HL-60 (cell line): ENCODE data around the gene ANK3.

Experiments used
- DNase-seq, 2 experiments: peaks; one replicate each; pipeline ENCODE4 v3.0.0-alpha.2; 2010 to 2020; ENCODE audit warnings: low read depth in 1 of 2, low spot score in 1 of 2
- H3K27ac ChIP-seq: fragments of 250-450 bp; sonication (Bioruptor Pico); replicated peaks from 2 replicates; pipeline ENCODE4 v1.5.1; 2020; ENCODE audit warnings: mild to moderate bottlenecking, moderate library complexity
- H3K27me3 ChIP-seq: fragments of 250-450 bp; sonication (Bioruptor Pico); 2 replicates; pipeline ENCODE4 v1.5.1; 2021; ENCODE audit warnings: mild to moderate bottlenecking, moderate library complexity; ENCODE audit not compliant: insufficient read depth, poor library complexity, severe bottlenecking
- H3K4me3 ChIP-seq: replicated peaks from 2 replicates; pipeline ENCODE4 v1.5.1; 2011; ENCODE audit warnings: mild to moderate bottlenecking, control low read depth, low read length; ENCODE audit not compliant: insufficient read depth
- CTCF ChIP-seq: IDR thresholded peaks from one replicate; pipeline ENCODE4 v1.5.1; 2011; ENCODE audit warnings: low read length, control low read depth, inconsistent platforms; ENCODE audit not compliant: insufficient read depth
- GABPA ChIP-seq: IDR thresholded peaks from 2 replicates; pipeline ENCODE4 v1.6.1; 2012; ENCODE audit warnings: low read depth
- POLR2AphosphoS5 ChIP-seq: IDR thresholded peaks from 2 replicates; pipeline ENCODE4 v1.6.1; 2012; ENCODE audit warnings: low read depth
- SPI1 ChIP-seq: IDR thresholded peaks from 2 replicates; pipeline ENCODE4 v1.6.1; 2012; ENCODE audit warnings: low read depth, mild to moderate bottlenecking, borderline replicate concordance
- TF ChIP-seq, protein P1 (sequence below): IDR thresholded peaks from 2 replicates; pipeline ENCODE4 v1.6.1; 2012; ENCODE audit warnings: low read depth; ENCODE audit not compliant: insufficient replicate concordance

Gene ANK3

DNA sequence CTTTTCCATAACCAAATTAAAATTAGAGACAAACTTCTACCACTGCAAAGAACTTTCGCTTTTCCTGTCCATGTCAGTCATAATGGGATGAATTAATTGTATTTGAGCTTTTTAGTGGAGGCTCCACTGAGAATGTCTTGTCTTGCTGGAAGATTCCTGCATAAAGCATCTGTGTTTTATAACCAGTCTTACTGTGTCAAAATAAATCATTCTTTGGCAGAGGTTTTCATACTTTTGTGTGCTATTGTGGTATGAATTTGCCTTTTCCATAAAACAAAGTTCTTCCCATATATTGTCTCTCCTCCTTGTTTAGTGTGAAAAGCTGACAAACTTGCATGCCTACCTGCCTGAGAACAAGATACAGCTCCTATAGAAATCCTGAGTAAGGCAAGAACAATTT lies 358.5 kb downstream of the ANK3 start:
- H3K27ac ChIP-seq: no peak overlapping the region
- TF ChIP-seq, protein P1, sequence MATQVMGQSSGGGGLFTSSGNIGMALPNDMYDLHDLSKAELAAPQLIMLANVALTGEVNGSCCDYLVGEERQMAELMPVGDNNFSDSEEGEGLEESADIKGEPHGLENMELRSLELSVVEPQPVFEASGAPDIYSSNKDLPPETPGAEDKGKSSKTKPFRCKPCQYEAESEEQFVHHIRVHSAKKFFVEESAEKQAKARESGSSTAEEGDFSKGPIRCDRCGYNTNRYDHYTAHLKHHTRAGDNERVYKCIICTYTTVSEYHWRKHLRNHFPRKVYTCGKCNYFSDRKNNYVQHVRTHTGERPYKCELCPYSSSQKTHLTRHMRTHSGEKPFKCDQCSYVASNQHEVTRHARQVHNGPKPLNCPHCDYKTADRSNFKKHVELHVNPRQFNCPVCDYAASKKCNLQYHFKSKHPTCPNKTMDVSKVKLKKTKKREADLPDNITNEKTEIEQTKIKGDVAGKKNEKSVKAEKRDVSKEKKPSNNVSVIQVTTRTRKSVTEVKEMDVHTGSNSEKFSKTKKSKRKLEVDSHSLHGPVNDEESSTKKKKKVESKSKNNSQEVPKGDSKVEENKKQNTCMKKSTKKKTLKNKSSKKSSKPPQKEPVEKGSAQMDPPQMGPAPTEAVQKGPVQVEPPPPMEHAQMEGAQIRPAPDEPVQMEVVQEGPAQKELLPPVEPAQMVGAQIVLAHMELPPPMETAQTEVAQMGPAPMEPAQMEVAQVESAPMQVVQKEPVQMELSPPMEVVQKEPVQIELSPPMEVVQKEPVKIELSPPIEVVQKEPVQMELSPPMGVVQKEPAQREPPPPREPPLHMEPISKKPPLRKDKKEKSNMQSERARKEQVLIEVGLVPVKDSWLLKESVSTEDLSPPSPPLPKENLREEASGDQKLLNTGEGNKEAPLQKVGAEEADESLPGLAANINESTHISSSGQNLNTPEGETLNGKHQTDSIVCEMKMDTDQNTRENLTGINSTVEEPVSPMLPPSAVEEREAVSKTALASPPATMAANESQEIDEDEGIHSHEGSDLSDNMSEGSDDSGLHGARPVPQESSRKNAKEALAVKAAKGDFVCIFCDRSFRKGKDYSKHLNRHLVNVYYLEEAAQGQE: no peak
- TF ChIP-seq SPI1 (no peak), CTCF (no peak), GABPA (no peak), POLR2AphosphoS5 (no peak)
- no peaks in the 10 kb centered on the region for H3K27me3 ChIP-seq
- DNase-seq: no peak
- no peak overlapping the region for H3K4me3 ChIP-seq

DNA sequence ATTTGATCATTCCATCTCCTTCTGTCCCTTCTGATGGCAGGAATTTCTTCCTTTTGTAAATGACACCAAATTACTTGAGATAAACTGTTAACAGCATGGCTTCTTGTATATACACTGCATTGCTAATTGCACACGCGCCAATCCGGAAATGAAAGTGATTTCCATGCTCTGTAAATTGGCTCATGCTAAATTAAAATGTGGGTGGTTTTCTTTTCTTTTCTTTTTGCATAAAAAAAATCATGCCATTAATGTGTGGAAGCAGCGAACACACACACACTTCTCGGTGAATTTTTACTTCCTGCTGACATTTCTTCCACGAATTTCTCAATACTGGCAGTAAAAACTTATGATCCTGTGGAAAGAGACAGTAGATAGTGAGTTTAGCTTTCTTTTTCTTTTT lies 360.2 kb downstream of the ANK3 start:
- TF ChIP-seq, protein P1: no peak
- no peak for TF ChIP-seq POLR2AphosphoS5
- TF ChIP-seq CTCF: no peak
- no peak for TF ChIP-seq GABPA
- TF ChIP-seq SPI1: no peak
- Histone ChIP-seq H3K27ac (no peak overlapping the region), H3K4me3 (no peak overlapping the region), H3K27me3 (no peaks in the 10 kb centered on the region)
- no peak for DNase-seq

DNA sequence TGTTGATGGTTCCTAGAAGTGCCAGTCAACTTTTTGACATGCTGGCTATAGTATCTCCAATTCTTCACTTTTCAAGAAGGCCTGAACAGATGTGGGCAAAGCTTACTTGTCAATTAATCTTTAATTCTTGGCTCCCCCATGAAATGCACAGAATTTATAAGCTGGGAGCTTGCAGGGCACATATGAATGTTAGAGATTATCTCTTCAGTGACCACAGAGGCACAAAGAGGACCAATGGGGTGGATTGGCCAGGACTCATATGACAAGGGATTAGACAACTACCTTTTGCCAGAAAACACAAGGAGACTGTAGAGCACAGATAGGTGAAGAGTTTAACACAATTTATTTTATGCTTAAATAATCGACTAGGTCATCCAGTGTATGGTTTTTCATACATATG lies 361.6 kb downstream of the ANK3 start:
- DNase-seq: no peak
- H3K4me3 ChIP-seq: no peak overlapping the region
- no peak for TF ChIP-seq GABPA
- no peak for TF ChIP-seq POLR2AphosphoS5
- TF ChIP-seq, protein P1: no peak
- no peak for TF ChIP-seq CTCF
- no peak for TF ChIP-seq SPI1
- H3K27me3 ChIP-seq: no peaks in the 10 kb centered on the region
- no peak overlapping the region for H3K27ac ChIP-seq
